Neural cell (in vitro differentiated cells): ENCODE data around the gene COA7. TPM values are rescaled to one million over a fixed set of nuclear protein-coding genes. Genes with fewer than 3 reads are reported as not detected.

Experiments
- H2AFZ ChIP-seq: fragments of 200-600, 300-800 bp; sonication (generic), shearing (Covaris generic); 2 replicates; pipeline ENCODE4 v1.6.0; 2014; ENCODE audit warnings: low read depth, mild to moderate bottlenecking, antibody characterized with exemption, low read length, moderate library complexity
- H3F3A ChIP-seq: fragments of 200-600 bp; shearing (Covaris generic); 2 replicates; pipeline ENCODE4 v1.6.1; 2016; ENCODE audit warnings: mild to moderate bottlenecking, moderate library complexity, mixed read lengths, antibody characterized with exemption, low read length; ENCODE audit not compliant: insufficient read depth, poor library complexity, severe bottlenecking
- H3K27ac ChIP-seq: fragments of 200-600, 300-800 bp; sonication (generic), shearing (Covaris generic); 2 replicates; pipeline ENCODE4 v1.5.1; 2014; ENCODE audit warnings: mild to moderate bottlenecking, low read length, moderate library complexity
- H3K27me3 ChIP-seq: fragments of 300-800, 200-600 bp; sonication (generic), shearing (Covaris generic); 2 replicates; pipeline ENCODE4 v1.6.0; 2014; ENCODE audit warnings: mild to moderate bottlenecking, low read depth, low read length, moderate library complexity; ENCODE audit not compliant: insufficient read depth
- H3K36me3 ChIP-seq: fragments of 300-800, 200-600 bp; sonication (generic), shearing (Covaris generic); 2 replicates; pipeline ENCODE4 v1.5.1; 2014; ENCODE audit warnings: mild to moderate bottlenecking, antibody characterized with exemption, low read length, moderate library complexity; ENCODE audit not compliant: insufficient read depth
- H3K4me2 ChIP-seq: fragments of 300-800, 200-600 bp; sonication (generic), shearing (Covaris generic); 2 replicates; pipeline ENCODE4 v1.6.0; 2014; ENCODE audit warnings: mild to moderate bottlenecking, low read length
- H3K4me3 ChIP-seq: fragments of 300-800, 200-600 bp; sonication (generic), shearing (Covaris generic); 2 replicates; pipeline ENCODE4 v1.5.1; 2014; ENCODE audit warnings: mild to moderate bottlenecking, low read length, moderate library complexity
- H3K79me2 ChIP-seq: fragments of 200-600 bp; shearing (Covaris generic); replicated peaks from 2 replicates; pipeline ENCODE4 v1.6.0; 2014; ENCODE audit warnings: mild to moderate bottlenecking, low read length, moderate library complexity; ENCODE audit not compliant: insufficient read depth
- H3K9ac ChIP-seq: fragments of 300-800, 200-600 bp; sonication (generic), shearing (Covaris generic); 2 replicates; pipeline ENCODE4 v1.6.1; 2016; ENCODE audit warnings: mild to moderate bottlenecking, low read length, mixed read lengths
- H3K9me2 ChIP-seq: fragments of 200-600 bp; shearing (Covaris generic); 2 replicates; pipeline ENCODE4 v1.6.1; 2016; ENCODE audit warnings: mild to moderate bottlenecking, low read length, mixed read lengths; ENCODE audit not compliant: insufficient read depth
- H3K9me3 ChIP-seq: fragments of 200-600, 300-800 bp; sonication (generic), shearing (Covaris generic); 2 replicates; pipeline ENCODE4 v1.6.1; 2016; ENCODE audit warnings: mild to moderate bottlenecking, mixed run types, low read length, moderate library complexity, mixed read lengths
- H4K20me1 ChIP-seq: fragments of 200-600 bp; shearing (Covaris generic); 2 replicates; pipeline ENCODE4 v1.6.1; 2016; ENCODE audit warnings: mild to moderate bottlenecking, mixed run types; ENCODE audit not compliant: insufficient read depth
- EP300 ChIP-seq: fragments of 450-650 bp; conservative IDR thresholded peaks from 2 replicates; pipeline ENCODE4 v1.6.1; 2014; ENCODE audit warnings: antibody characterized with exemption, mild to moderate bottlenecking, moderate library complexity; ENCODE audit not compliant: poor library complexity, severe bottlenecking
- EZH2 ChIP-seq: fragments of 200-600, 300-800 bp; shearing (Covaris generic), sonication (generic); IDR thresholded peaks from 2 replicates; pipeline ENCODE4 v1.6.1; 2014; ENCODE audit warnings: antibody characterized with exemption, low read length, borderline replicate concordance, mild to moderate bottlenecking; ENCODE audit not compliant: insufficient read depth, poor library complexity, severe bottlenecking
- MXI1 ChIP-seq: fragments of 450-650 bp; conservative IDR thresholded peaks from 2 replicates; pipeline ENCODE4 v1.6.1; 2014; ENCODE audit warnings: antibody characterized with exemption, mild to moderate bottlenecking; ENCODE audit not compliant: poor library complexity, severe bottlenecking
- POLR2AphosphoS5 ChIP-seq: IDR thresholded peaks from 2 replicates; pipeline ENCODE4 v1.6.1; 2012
- RAD21 ChIP-seq: fragments of 450-650 bp; conservative IDR thresholded peaks from 2 replicates; pipeline ENCODE4 v1.6.1; 2014; ENCODE audit warnings: antibody characterized with exemption, mild to moderate bottlenecking, moderate library complexity
- REST ChIP-seq: IDR thresholded peaks from 2 replicates; pipeline ENCODE4 v1.6.1; 2012; ENCODE audit warnings: borderline replicate concordance
- SMC3 ChIP-seq: fragments of 450-650 bp; conservative IDR thresholded peaks from 2 replicates; pipeline ENCODE4 v1.6.1; 2014; ENCODE audit warnings: antibody characterized with exemption, mild to moderate bottlenecking, moderate library complexity; ENCODE audit not compliant: poor library complexity
- TAF1 ChIP-seq: IDR thresholded peaks from 2 replicates; pipeline ENCODE4 v1.6.1; 2012; ENCODE audit warnings: low read depth
- polyA plus RNA-seq: library from polyadenylated mRNA; depleted of rRNA; stranded (reverse); fragments of >200 nt; gene quantifications from 2 replicates; pipeline ENCODE4 v1.2.3, GENCODE V29; 2014
- TF ChIP-seq, protein P1 (sequence below): fragments of 450-650 bp; IDR thresholded peaks from 2 replicates; pipeline ENCODE4 v1.5.1; 2014; ENCODE audit warnings: antibody characterized with exemption, mild to moderate bottlenecking, moderate library complexity; ENCODE audit not compliant: poor library complexity, severe bottlenecking

The COA7 gene
- polyA plus RNA-seq, 1 donor from 2014 or later: 11.6 TPM

DNA sequence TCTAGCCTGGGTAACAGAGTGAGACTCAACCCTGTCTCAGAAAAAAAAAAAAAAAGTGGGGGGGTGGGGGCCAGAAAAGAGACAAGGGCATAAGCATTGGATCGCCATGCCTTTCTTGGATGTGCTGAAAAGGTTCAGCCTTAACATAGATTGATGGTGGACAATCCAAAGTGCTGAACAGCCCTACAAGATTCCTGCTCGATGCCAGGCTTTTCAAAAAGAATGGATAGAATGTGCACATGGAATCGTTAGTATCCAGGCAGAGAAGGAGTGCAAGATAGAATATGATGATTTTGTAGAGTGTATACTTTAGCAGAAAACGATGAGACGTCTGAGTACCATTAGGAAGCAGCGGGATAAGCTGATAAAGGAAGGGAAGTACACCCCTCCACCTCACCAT, 10.9 kb upstream of the COA7 start:
- no peaks in the 10 kb centered on the region for H3K36me3 ChIP-seq

GRCh38 chr1:52707927-52708655, 9.9 kb upstream of the COA7 start:
- Histone ChIP-seq H3K27me3 (no peaks in the 10 kb centered on the region), H2AFZ (no peak overlapping the region), H4K20me1 (no peaks in the 10 kb centered on the region), H3K36me3 (no peaks in the 10 kb centered on the region), H3K9me3 (no peaks in the 10 kb centered on the region), H3K9me2 (no peaks in the 10 kb centered on the region), H3K4me2 (no peak overlapping the region), H3K9ac (no peak overlapping the region), H3F3A (no peaks in the 10 kb centered on the region), H3K4me3 (no peak overlapping the region), H3K27ac (no peak overlapping the region), H3K79me2 (no peaks in the 10 kb centered on the region)
- no peak for TF ChIP-seq SMC3
- no peak for TF ChIP-seq EZH2
- TF ChIP-seq POLR2AphosphoS5: no peak
- TF ChIP-seq, protein P1, sequence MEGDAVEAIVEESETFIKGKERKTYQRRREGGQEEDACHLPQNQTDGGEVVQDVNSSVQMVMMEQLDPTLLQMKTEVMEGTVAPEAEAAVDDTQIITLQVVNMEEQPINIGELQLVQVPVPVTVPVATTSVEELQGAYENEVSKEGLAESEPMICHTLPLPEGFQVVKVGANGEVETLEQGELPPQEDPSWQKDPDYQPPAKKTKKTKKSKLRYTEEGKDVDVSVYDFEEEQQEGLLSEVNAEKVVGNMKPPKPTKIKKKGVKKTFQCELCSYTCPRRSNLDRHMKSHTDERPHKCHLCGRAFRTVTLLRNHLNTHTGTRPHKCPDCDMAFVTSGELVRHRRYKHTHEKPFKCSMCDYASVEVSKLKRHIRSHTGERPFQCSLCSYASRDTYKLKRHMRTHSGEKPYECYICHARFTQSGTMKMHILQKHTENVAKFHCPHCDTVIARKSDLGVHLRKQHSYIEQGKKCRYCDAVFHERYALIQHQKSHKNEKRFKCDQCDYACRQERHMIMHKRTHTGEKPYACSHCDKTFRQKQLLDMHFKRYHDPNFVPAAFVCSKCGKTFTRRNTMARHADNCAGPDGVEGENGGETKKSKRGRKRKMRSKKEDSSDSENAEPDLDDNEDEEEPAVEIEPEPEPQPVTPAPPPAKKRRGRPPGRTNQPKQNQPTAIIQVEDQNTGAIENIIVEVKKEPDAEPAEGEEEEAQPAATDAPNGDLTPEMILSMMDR: no peak
- no peak for TF ChIP-seq REST
- TF ChIP-seq RAD21: no peak
- TF ChIP-seq EP300: no peak
- TF ChIP-seq MXI1: no peak
- TF ChIP-seq TAF1: no peak

More for the DNA sequence above, 10.9 kb upstream of the COA7 start:
- no peaks in the 10 kb centered on the region for H3F3A ChIP-seq
- no peak overlapping the region for H2AFZ ChIP-seq
- no peaks in the 10 kb centered on the region for H3K27me3 ChIP-seq
- no peak overlapping the region for H3K4me2 ChIP-seq
- H3K9ac ChIP-seq: no peak overlapping the region
- H3K9me2 ChIP-seq: no peaks in the 10 kb centered on the region
- H4K20me1 ChIP-seq: no peaks in the 10 kb centered on the region
- no peak overlapping the region for H3K27ac ChIP-seq
- H3K4me3 ChIP-seq: no peak overlapping the region
- no peaks in the 10 kb centered on the region for H3K79me2 ChIP-seq
- TF ChIP-seq EZH2: no peak
- no peak for TF ChIP-seq TAF1
- no peak for TF ChIP-seq MXI1
- no peak for TF ChIP-seq REST
- no peak for TF ChIP-seq EP300
- no peaks in the 10 kb centered on the region for H3K9me3 ChIP-seq
